Astrocyte (in vitro differentiated cells and primary cell): Measurements from ENCODE around the gene PAH. TPM values are rescaled to one million over a fixed set of nuclear protein-coding genes. Genes with fewer than 3 reads are reported as not detected.

Source experiments
- DNase-seq: peaks from one replicate; pipeline ENCODE4 v3.0.0-alpha.2; 2010; ENCODE audit warnings: low read depth
- FAIRE-seq: peaks from 2 replicates; lab custom pipeline; 2011; peaks lifted over from hg19 to GRCh38; lab: Jason Lieb, UNC
- H2AFZ ChIP-seq: 2 replicates; pipeline ENCODE4 v1.6.0; 2012; ENCODE audit warnings: low read depth, low read length, inconsistent platforms
- H3K27ac ChIP-seq: 2 replicates; pipeline ENCODE4 v1.5.1; 2011; ENCODE audit warnings: low read depth, low read length, inconsistent platforms
- H3K27me3 ChIP-seq: 2 replicates; pipeline ENCODE4 v1.6.0; 2011; ENCODE audit warnings: low read length, inconsistent platforms; ENCODE audit not compliant: insufficient read depth
- H3K36me3 ChIP-seq: 2 replicates; pipeline ENCODE4 v1.5.1; 2011; ENCODE audit warnings: low read length, inconsistent platforms; ENCODE audit not compliant: insufficient read depth
- H3K4me1 ChIP-seq: 2 replicates; pipeline ENCODE4 v1.5.1; 2011; ENCODE audit warnings: low read length, inconsistent platforms; ENCODE audit not compliant: insufficient read depth
- H3K4me2 ChIP-seq: 2 replicates; pipeline ENCODE4 v1.6.0; 2012; ENCODE audit warnings: low read length, inconsistent platforms
- H3K4me3 ChIP-seq: 2 replicates; pipeline ENCODE4 v1.5.1; 2011; ENCODE audit warnings: low read depth, mild to moderate bottlenecking, low read length, inconsistent platforms; ENCODE audit not compliant: insufficient read depth
- H3K79me2 ChIP-seq: 2 replicates; pipeline ENCODE4 v1.6.0; 2012; ENCODE audit warnings: mild to moderate bottlenecking, low read length, inconsistent platforms; ENCODE audit not compliant: insufficient read depth
- H3K9ac ChIP-seq: 2 replicates; pipeline ENCODE4 v1.6.0; 2012; ENCODE audit warnings: mild to moderate bottlenecking, low read length, inconsistent platforms
- H3K9me3 ChIP-seq: 2 replicates; pipeline ENCODE4 v1.5.1; 2012; ENCODE audit warnings: low read depth, mild to moderate bottlenecking, low read length, inconsistent platforms; ENCODE audit not compliant: insufficient read depth
- H4K20me1 ChIP-seq: 2 replicates; pipeline ENCODE4 v1.6.0; 2012; ENCODE audit warnings: low read length, inconsistent platforms; ENCODE audit not compliant: insufficient read depth
- H3K27ac Mint-ChIP-seq: one replicate; pipeline ENCODE4 v1.8.0; 2021; ENCODE audit warnings: mild to moderate bottlenecking, mixed read lengths; ENCODE audit not compliant: unreplicated experiment
- H3K27me3 Mint-ChIP-seq: one replicate; pipeline ENCODE4 v1.8.0; 2021; ENCODE audit warnings: low read depth, mixed read lengths; ENCODE audit not compliant: unreplicated experiment
- H3K36me3 Mint-ChIP-seq: one replicate; pipeline ENCODE4 v1.8.0; 2021; ENCODE audit warnings: low read depth, mixed read lengths; ENCODE audit not compliant: unreplicated experiment
- H3K4me1 Mint-ChIP-seq: one replicate; pipeline ENCODE4 v1.8.0; 2021; ENCODE audit warnings: low read depth, mixed read lengths; ENCODE audit not compliant: unreplicated experiment
- H3K4me3 Mint-ChIP-seq: one replicate; pipeline ENCODE4 v1.8.0; 2021; ENCODE audit warnings: mild to moderate bottlenecking, moderate library complexity, mixed read lengths; ENCODE audit not compliant: unreplicated experiment
- H3K9me3 Mint-ChIP-seq: one replicate; pipeline ENCODE4 v1.8.0; 2021; ENCODE audit warnings: mild to moderate bottlenecking, mixed read lengths; ENCODE audit not compliant: unreplicated experiment
- CTCF ChIP-seq: IDR thresholded peaks from 2 replicates; pipeline ENCODE4 v1.5.1; 2011; ENCODE audit warnings: low read depth, mild to moderate bottlenecking, inconsistent platforms, low read length, moderate library complexity; ENCODE audit not compliant: insufficient read depth
- EZH2 ChIP-seq: IDR thresholded peaks from 2 replicates; pipeline ENCODE4 v1.6.1; 2012; ENCODE audit warnings: mild to moderate bottlenecking, low read length, inconsistent platforms; ENCODE audit not compliant: insufficient read depth
- total RNA-seq: library from RNA; stranded (reverse); gene quantifications from 2 replicates; pipeline ENCODE4 v1.2.1, GENCODE V29; 2021

PAH gene
- total RNA-seq, 1 donor from 2014 or later: not detected

- Mint-ChIP-seq H3K4me3 (no peak overlapping the region), H3K27ac (no peak overlapping the region), H3K4me1 (peaks cover 2% of the 10 kb centered on the region), H3K27me3 (peaks cover 96% of the 10 kb centered on the region), H3K9me3 (no peaks in the 10 kb centered on the region), H3K36me3 (peaks cover 3% of the 10 kb centered on the region)
- Histone ChIP-seq H3K27me3 (peaks cover 57% of the 10 kb centered on the region), H3K9me3 (no peaks in the 10 kb centered on the region), H2AFZ (no peak overlapping the region), H3K4me3 (no peak overlapping the region), H4K20me1 (no peaks in the 10 kb centered on the region), H3K9ac (no peak overlapping the region), H3K4me2 (no peak overlapping the region), H3K79me2 (no peaks in the 10 kb centered on the region), H3K27ac (no peak overlapping the region), H3K36me3 (no peaks in the 10 kb centered on the region), H3K4me1 (no peaks in the 10 kb centered on the region)
- DNase-seq (no peak), FAIRE-seq (no peak)
- no peak for TF ChIP-seq EZH2
- TF ChIP-seq CTCF: no peak
These were observed 34.0 kb upstream of the PAH start for GRCh38 chr12:102950950-102951619.

- H2AFZ ChIP-seq: peak overlapping the region; percentile 10
- no peaks in the 10 kb centered on the region for H3K36me3 ChIP-seq
- H3K4me3 ChIP-seq: no peak overlapping the region
- H3K4me2 ChIP-seq: no peak overlapping the region
- Mint-ChIP-seq H3K27me3 (peaks cover 94% of the 10 kb centered on the region), H3K36me3 (peaks cover 3% of the 10 kb centered on the region), H3K4me3 (no peak overlapping the region), H3K4me1 (peaks cover 2% of the 10 kb centered on the region), H3K9me3 (no peaks in the 10 kb centered on the region), H3K27ac (no peak overlapping the region)
- no peaks in the 10 kb centered on the region for H3K9me3 ChIP-seq
- TF ChIP-seq EZH2: no peak
- TF ChIP-seq CTCF: no peak
- no peaks in the 10 kb centered on the region for H4K20me1 ChIP-seq
- no peaks in the 10 kb centered on the region for H3K79me2 ChIP-seq
- FAIRE-seq (no peak), DNase-seq (no peak)
- H3K27ac ChIP-seq: no peak overlapping the region
- no peak overlapping the region for H3K9ac ChIP-seq
- H3K27me3 ChIP-seq: peaks cover 49% of the 10 kb centered on the region
- H3K4me1 ChIP-seq: no peaks in the 10 kb centered on the region
These were observed 33.3 kb upstream of the PAH start for GRCh38 chr12:102950107-102950949.
